Prostate gland (tissue), 2 donors: ENCODE results near the gene TEDC2. TPM values are rescaled to one million over a fixed set of nuclear protein-coding genes. Genes with fewer than 3 reads are reported as not detected.

Source experiments
- DNase-seq: peaks from one replicate; pipeline ENCODE4 v3.0.0-alpha.2; 2019; ENCODE audit warnings: low spot score
- H3K27ac ChIP-seq, 2 donors: fragments of 200-600 bp; sonication (generic); 2 replicates each; pipeline ENCODE4 v1.5.1; 2017 to 2019
- H3K27me3 ChIP-seq: fragments of 200-600 bp; sonication (generic); replicated peaks from 2 replicates; pipeline ENCODE4 v1.5.1; 2019; ENCODE audit not compliant: insufficient read depth
- H3K36me3 ChIP-seq, 2 donors: fragments of 200-600 bp; sonication (generic); 1 replicate in 1 of 2; 2 replicates in 1 of 2; pipeline versions ENCODE4 v1.5.1 to v1.8.1; 2017 to 2019
- H3K4me1 ChIP-seq: fragments of 200-600 bp; sonication (generic); replicated peaks from 2 replicates; pipeline ENCODE4 v1.5.1; 2019
- H3K4me3 ChIP-seq, 2 donors: fragments of 200-600 bp; sonication (generic); 2 replicates each; pipeline ENCODE4 v1.5.1; 2017 to 2019
- H3K9me3 ChIP-seq: fragments of 200-600 bp; sonication (generic); 2 replicates; pipeline ENCODE4 v1.5.1; 2017
- CTCF ChIP-seq, 4 experiments: fragments of 200-600 bp in 2 of 4; fragments of 450-650 bp in 2 of 4; sonication (generic) in 2 of 4; IDR thresholded peaks; 1 replicate in 3 of 4; 2 replicates in 1 of 4; pipeline ENCODE4 v1.5.1; 2016 to 2019; ENCODE audit warnings: antibody characterized with exemption in 4 of 4, mild to moderate bottlenecking in 2 of 4, moderate library complexity in 2 of 4
- POLR2A ChIP-seq: fragments of 450-650 bp; IDR thresholded peaks from one replicate; pipeline ENCODE4 v1.6.1; 2016; ENCODE audit warnings: antibody characterized with exemption, mild to moderate bottlenecking
- POLR2AphosphoS5 ChIP-seq: sonication (generic); formaldehyde crosslinking; IDR thresholded peaks from one replicate; pipeline ENCODE4 v1.6.1; 2017; ENCODE audit warnings: antibody characterized with exemption
- WGBS: methylation state at CpG from one replicate; pipeline ENCODE4 v1.1.5; 2018; 5-methylcytosine and 5-hydroxymethylcytosine counted together
- intact Hi-C: fragments of 100-400 bp; cut with DNase I; formaldehyde crosslinking; loops from one replicate; pipeline ENCODE4 v1.14.2; 2022
- total RNA-seq, 2 donors: library from RNA; depleted of rRNA; stranded (reverse); fragments of >200 nt; gene quantifications; one replicate each; pipeline ENCODE4 v1.1.0, GENCODE V29; 2016

TEDC2 gene
- total RNA-seq, 2 donors from 2014 or later, result 3.0 to 12.1 TPM

- peak overlapping the region; percentile 77 to 79 for H3K27ac ChIP-seq
- intact Hi-C loops, result no loop called here
- peaks cover 7% of the 10 kb centered on the region for H3K4me1 ChIP-seq
- no peaks in the 10 kb centered on the region for H3K36me3 ChIP-seq
- no peaks in the 10 kb centered on the region for H3K9me3 ChIP-seq
- peak overlapping the region; percentile 72 to 82 for H3K4me3 ChIP-seq
- under 1% methylated on average over 46 of the region's 100 CpGs for WGBS
- DNase-seq, result no peak
- H3K27me3 ChIP-seq, result no peaks in the 10 kb centered on the region
- TF ChIP-seq CTCF (IDR thresholded peaks at IDR 0.05), result peak; percentile 14 to 50 (median 30)
- TF ChIP-seq POLR2AphosphoS5, result no peak
- TF ChIP-seq POLR2A, result no peak
Measured at GRCh38 chr16:2473999-2474876, 14.3 kb downstream of the TEDC2 start.

- Histone ChIP-seq H3K9me3 (no peaks in the 10 kb centered on the region), H3K4me1 (peaks cover 7% of the 10 kb centered on the region), H3K27ac (peak within 1 kb of the TSS; percentile 77 to 79), H3K36me3 (no peaks in the 10 kb centered on the region), H3K27me3 (no peaks in the 10 kb centered on the region), H3K4me3 (peak within 1 kb of the TSS; percentile 72 to 82)
- peak in 1 of 4 experiments; percentile 9 for TF ChIP-seq CTCF (IDR thresholded peaks at IDR 0.05)
- TF ChIP-seq POLR2A, result peak; percentile 54
- TF ChIP-seq POLR2AphosphoS5, result peak; percentile 21
- peak; percentile 80 for DNase-seq
- intact Hi-C loops, result no loop called here
- under 1% methylated on average over 65 of the region's 77 CpGs for WGBS
Measured at GRCh38 chr16:2474877-2475412, 15.0 kb downstream of the TEDC2 start, which contains the start of gene TBC1D24. Gene TBC1D24, plus strand, starts transcription at chr16:2475127. Its CDS starts 21,022 bp downstream, at chr16:2496149.

GRCh38 chr16:2475413-2476344 is 15.8 kb downstream of the TEDC2 start:
- H3K9me3 ChIP-seq, result no peaks in the 10 kb centered on the region
- 11% methylated on average over 39 of the region's 55 CpGs for WGBS
- H3K36me3 ChIP-seq, result no peaks in the 10 kb centered on the region
- peak overlapping the region in 1 of 2 donors; percentile 51 for H3K27ac ChIP-seq
- TF ChIP-seq POLR2A (no peak), CTCF (IDR thresholded peaks at IDR 0.05) (no peak), POLR2AphosphoS5 (no peak)
- no peaks in the 10 kb centered on the region for H3K27me3 ChIP-seq
- peak overlapping the region; percentile 72 to 82 for H3K4me3 ChIP-seq
- H3K4me1 ChIP-seq, result peaks cover 7% of the 10 kb centered on the region
- no peak for DNase-seq
- intact Hi-C loops, result no loop called here

GRCh38 chr16:2476345-2476720 is 16.4 kb downstream of the TEDC2 start:
- H3K9me3 ChIP-seq, result no peaks in the 10 kb centered on the region
- no peak for DNase-seq
- no peaks in the 10 kb centered on the region for H3K36me3 ChIP-seq
- TF ChIP-seq CTCF (IDR thresholded peaks at IDR 0.05) (no peak), POLR2AphosphoS5 (no peak), POLR2A (no peak)
- intact Hi-C loops, result no loop called here
- no peak overlapping the region for H3K27ac ChIP-seq
- H3K4me3 ChIP-seq, result peak overlapping the region in 1 of 2 donors; percentile 82
- H3K4me1 ChIP-seq, result peaks cover 7% of the 10 kb centered on the region
- WGBS, result 93% methylated on average over 9 of the region's 9 CpGs
- no peaks in the 10 kb centered on the region for H3K27me3 ChIP-seq
